Neural progenitor cell (in vitro differentiated cells): ENCODE results near the gene CAB39L. TPM values are rescaled to one million over a fixed set of nuclear protein-coding genes. Genes with fewer than 3 reads are reported as not detected.

Experiments used
- DNase-seq: peaks from one replicate; pipeline ENCODE4 v3.0.0-alpha.2; 2016; ENCODE audit warnings: low spot score
- H2AFZ ChIP-seq: fragments of 200-600 bp; sonication (generic); replicated peaks from 2 replicates; pipeline ENCODE4 v1.6.1; 2016; ENCODE audit warnings: antibody characterized with exemption
- H3F3A ChIP-seq: fragments of 200-600 bp; sonication (generic); 2 replicates; pipeline ENCODE4 v1.6.1; 2016; ENCODE audit warnings: antibody characterized with exemption, low read depth
- H3K27ac ChIP-seq: fragments of 200-600 bp; sonication (generic); 2 replicates; pipeline ENCODE4 v1.5.1; 2016; ENCODE audit warnings: mild to moderate bottlenecking
- H3K27me3 ChIP-seq: fragments of 200-600 bp; sonication (generic); 2 replicates; pipeline ENCODE4 v1.6.1; 2016; ENCODE audit warnings: mild to moderate bottlenecking, moderate library complexity
- H3K36me3 ChIP-seq: fragments of 200-600 bp; sonication (generic); 2 replicates; pipeline ENCODE4 v1.5.1; 2016
- H3K4me1 ChIP-seq: fragments of 200-600 bp; sonication (generic); 2 replicates; pipeline ENCODE4 v1.6.1; 2016; ENCODE audit warnings: mixed run types
- H3K4me2 ChIP-seq: fragments of 200-600 bp; sonication (generic); 2 replicates; pipeline ENCODE4 v1.6.1; 2016
- H3K4me3 ChIP-seq: fragments of 200-600 bp; sonication (generic); 2 replicates; pipeline ENCODE4 v1.5.1; 2016
- H3K79me2 ChIP-seq: fragments of 200-600 bp; sonication (generic); 2 replicates; pipeline ENCODE4 v1.6.1; 2016; ENCODE audit warnings: low read depth
- H3K9ac ChIP-seq: fragments of 200-600 bp; sonication (generic); 2 replicates; pipeline ENCODE4 v1.6.1; 2016
- H3K9me3 ChIP-seq: fragments of 200-600 bp; sonication (generic); 2 replicates; pipeline ENCODE4 v1.5.1; 2016; ENCODE audit warnings: low read depth
- H4K20me1 ChIP-seq: fragments of 200-600 bp; sonication (generic); 2 replicates; pipeline ENCODE4 v1.6.1; 2016; ENCODE audit warnings: low read depth
- H3K27ac Mint-ChIP-seq: 3 replicates; pipeline ENCODE4 v1.8.0; 2021; ENCODE audit warnings: mixed read lengths
- H3K27me3 Mint-ChIP-seq: 2 replicates; pipeline ENCODE4 v1.8.0; 2022; ENCODE audit warnings: low read depth, mild to moderate bottlenecking, inconsistent platforms, moderate library complexity, mixed read lengths; ENCODE audit not compliant: insufficient read depth
- H3K36me3 Mint-ChIP-seq: 3 replicates; pipeline ENCODE4 v1.8.0; 2021; ENCODE audit warnings: mixed read lengths
- H3K4me1 Mint-ChIP-seq: 3 replicates; pipeline ENCODE4 v1.8.0; 2021; ENCODE audit warnings: mixed read lengths
- H3K4me3 Mint-ChIP-seq: 3 replicates; pipeline ENCODE4 v1.8.0; 2021; ENCODE audit warnings: mild to moderate bottlenecking, moderate library complexity, mixed read lengths
- H3K9me3 Mint-ChIP-seq: 3 replicates; pipeline ENCODE4 v1.8.0; 2020; ENCODE audit warnings: mixed read lengths
- EZH2 ChIP-seq: fragments of 200-600 bp; sonication (generic); IDR thresholded peaks from 2 replicates; pipeline ENCODE4 v1.6.1; 2017; ENCODE audit warnings: antibody characterized with exemption, mild to moderate bottlenecking, moderate library complexity
- EZH2phosphoT487 ChIP-seq: fragments of 200-600 bp; sonication (generic); IDR thresholded peaks from 2 replicates; pipeline ENCODE4 v1.6.1; 2017; ENCODE audit warnings: antibody characterized with exemption
- total RNA-seq: library from RNA; depleted of rRNA; stranded (reverse); fragments of >200 nt; gene quantifications from 2 replicates; pipeline ENCODE4 v1.2.3, GENCODE V29; 2015; ENCODE audit warnings: low replicate concordance
- TF ChIP-seq, protein P1 (sequence below): fragments of 200-600 bp; sonication (generic); IDR thresholded peaks from 2 replicates; pipeline ENCODE4 v1.5.1; 2017; ENCODE audit warnings: antibody characterized with exemption, mild to moderate bottlenecking

Gene CAB39L
- total RNA-seq, 1 donor from 2014 or later, result 18.1 TPM

DNA sequence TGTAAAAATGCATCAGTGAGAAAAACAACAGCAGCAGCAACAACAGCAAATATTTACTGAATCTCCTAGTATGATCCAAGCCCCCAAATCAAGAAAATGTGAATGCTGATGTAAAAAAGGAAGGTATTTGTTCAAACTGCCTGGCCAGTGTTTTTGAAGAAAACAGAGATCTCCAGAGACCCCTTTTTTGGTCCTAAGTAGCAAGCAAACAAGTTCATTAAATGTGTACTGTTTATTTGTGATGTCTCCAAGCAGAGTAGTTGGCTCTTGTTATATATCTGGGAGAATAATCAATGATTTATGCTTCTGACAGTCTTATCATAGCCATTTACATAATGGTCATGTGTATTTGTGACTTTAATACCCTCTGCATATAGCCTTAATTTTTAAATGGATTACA lies 145.4 kb downstream of the CAB39L start:
- no peaks in the 10 kb centered on the region for H3K27me3 ChIP-seq
- Mint-ChIP-seq H3K4me1 (peaks cover 28% of the 10 kb centered on the region), H3K27ac (no peak overlapping the region), H3K27me3 (peaks cover 8% of the 10 kb centered on the region), H3K9me3 (no peaks in the 10 kb centered on the region), H3K4me3 (no peak overlapping the region), H3K36me3 (no peaks in the 10 kb centered on the region)
- DNase-seq, result no peak
- H3K27ac ChIP-seq, result no peak overlapping the region
- H2AFZ ChIP-seq, result no peak overlapping the region
- no peaks in the 10 kb centered on the region for H3K36me3 ChIP-seq
- H3K4me3 ChIP-seq, result no peak overlapping the region
- TF ChIP-seq EZH2phosphoT487 (no peak), EZH2 (no peak)
- TF ChIP-seq, protein P1, sequence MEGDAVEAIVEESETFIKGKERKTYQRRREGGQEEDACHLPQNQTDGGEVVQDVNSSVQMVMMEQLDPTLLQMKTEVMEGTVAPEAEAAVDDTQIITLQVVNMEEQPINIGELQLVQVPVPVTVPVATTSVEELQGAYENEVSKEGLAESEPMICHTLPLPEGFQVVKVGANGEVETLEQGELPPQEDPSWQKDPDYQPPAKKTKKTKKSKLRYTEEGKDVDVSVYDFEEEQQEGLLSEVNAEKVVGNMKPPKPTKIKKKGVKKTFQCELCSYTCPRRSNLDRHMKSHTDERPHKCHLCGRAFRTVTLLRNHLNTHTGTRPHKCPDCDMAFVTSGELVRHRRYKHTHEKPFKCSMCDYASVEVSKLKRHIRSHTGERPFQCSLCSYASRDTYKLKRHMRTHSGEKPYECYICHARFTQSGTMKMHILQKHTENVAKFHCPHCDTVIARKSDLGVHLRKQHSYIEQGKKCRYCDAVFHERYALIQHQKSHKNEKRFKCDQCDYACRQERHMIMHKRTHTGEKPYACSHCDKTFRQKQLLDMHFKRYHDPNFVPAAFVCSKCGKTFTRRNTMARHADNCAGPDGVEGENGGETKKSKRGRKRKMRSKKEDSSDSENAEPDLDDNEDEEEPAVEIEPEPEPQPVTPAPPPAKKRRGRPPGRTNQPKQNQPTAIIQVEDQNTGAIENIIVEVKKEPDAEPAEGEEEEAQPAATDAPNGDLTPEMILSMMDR, result no peak
- H3K9ac ChIP-seq, result no peak overlapping the region
- no peaks in the 10 kb centered on the region for H3K79me2 ChIP-seq
- H3K9me3 ChIP-seq, result no peaks in the 10 kb centered on the region
- no peak overlapping the region for H3K4me2 ChIP-seq
- no peaks in the 10 kb centered on the region for H3K4me1 ChIP-seq
- H3F3A ChIP-seq, result no peaks in the 10 kb centered on the region
- no peaks in the 10 kb centered on the region for H4K20me1 ChIP-seq

DNA sequence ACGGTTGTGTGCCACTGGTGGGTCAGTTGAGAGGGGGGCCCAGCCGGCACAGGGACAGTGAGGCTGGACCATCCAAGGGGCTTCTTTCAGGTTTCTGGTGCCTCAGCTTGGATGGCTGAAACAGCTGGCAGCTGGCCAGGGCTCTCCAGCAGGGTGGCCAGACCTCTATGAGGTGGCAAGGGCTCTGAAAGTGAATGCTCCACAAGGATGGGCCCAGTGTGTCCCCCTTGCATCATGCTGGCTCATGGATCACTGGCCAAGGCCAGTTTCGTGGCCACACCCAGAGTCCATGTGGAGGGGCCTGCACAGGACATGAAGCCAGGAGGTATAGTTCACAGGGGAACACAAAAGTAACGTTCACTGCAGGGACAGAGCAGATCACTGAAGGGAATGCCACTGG lies 146.5 kb downstream of the CAB39L start:
- Mint-ChIP-seq H3K4me1 (peaks cover 22% of the 10 kb centered on the region), H3K9me3 (no peaks in the 10 kb centered on the region), H3K27ac (no peak overlapping the region)

DNA sequence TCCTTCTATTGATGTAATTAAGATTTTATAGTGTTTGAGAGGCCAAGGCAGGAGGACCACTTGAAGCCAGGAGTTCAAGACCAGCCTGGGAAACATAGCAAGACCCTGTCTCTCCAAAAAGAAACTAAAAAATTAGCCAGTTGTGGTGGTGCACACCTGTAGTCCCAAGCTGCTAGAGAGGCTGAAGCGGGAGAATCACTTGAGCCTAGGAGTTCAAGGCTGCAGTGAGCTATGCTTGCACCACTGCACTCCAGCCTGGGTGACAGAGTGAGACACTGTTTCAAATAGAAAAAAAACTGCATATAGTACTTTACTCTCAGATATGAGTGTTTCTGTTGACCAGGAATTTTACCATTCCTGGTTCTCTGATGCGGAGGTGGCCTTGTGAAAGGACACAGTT lies 147.2 kb downstream of the CAB39L start:
- no peaks in the 10 kb centered on the region for H3K9me3 ChIP-seq
- H3K4me1 Mint-ChIP-seq, result peaks cover 17% of the 10 kb centered on the region
- H3K36me3 Mint-ChIP-seq, result peaks cover 3% of the 10 kb centered on the region
- no peak for DNase-seq
- no peaks in the 10 kb centered on the region for H3K79me2 ChIP-seq
- H3K4me3 Mint-ChIP-seq, result no peak overlapping the region
- H3K9me3 Mint-ChIP-seq, result no peaks in the 10 kb centered on the region
- H3K27ac ChIP-seq, result no peak overlapping the region
- H3K36me3 ChIP-seq, result no peaks in the 10 kb centered on the region
- TF ChIP-seq, protein P1, result no peak
- TF ChIP-seq EZH2phosphoT487, result no peak
- no peak for TF ChIP-seq EZH2
- no peak overlapping the region for H3K4me2 ChIP-seq
- H2AFZ ChIP-seq, result no peak overlapping the region
- H4K20me1 ChIP-seq, result no peaks in the 10 kb centered on the region
- H3K27ac Mint-ChIP-seq, result no peak overlapping the region
- H3K27me3 ChIP-seq, result no peaks in the 10 kb centered on the region
- no peaks in the 10 kb centered on the region for H3K4me1 ChIP-seq
- H3K27me3 Mint-ChIP-seq, result no peaks in the 10 kb centered on the region
- H3F3A ChIP-seq, result no peaks in the 10 kb centered on the region
- no peak overlapping the region for H3K4me3 ChIP-seq
- no peak overlapping the region for H3K9ac ChIP-seq

More for the DNA sequence above, 146.5 kb downstream of the CAB39L start:
- Mint-ChIP-seq H3K27me3 (peaks cover 2% of the 10 kb centered on the region), H3K36me3 (peaks cover 3% of the 10 kb centered on the region), H3K4me3 (no peak overlapping the region)
- H2AFZ ChIP-seq, result no peak overlapping the region
- H4K20me1 ChIP-seq, result no peaks in the 10 kb centered on the region
- H3K27ac ChIP-seq, result no peak overlapping the region
- no peak overlapping the region for H3K9ac ChIP-seq
- TF ChIP-seq, protein P1, result no peak
- TF ChIP-seq EZH2 (no peak), EZH2phosphoT487 (no peak)
- H3K4me1 ChIP-seq, result no peaks in the 10 kb centered on the region
- H3F3A ChIP-seq, result no peaks in the 10 kb centered on the region
- H3K27me3 ChIP-seq, result no peaks in the 10 kb centered on the region
- H3K4me3 ChIP-seq, result no peak overlapping the region
- no peaks in the 10 kb centered on the region for H3K79me2 ChIP-seq
- DNase-seq, result no peak
- no peaks in the 10 kb centered on the region for H3K9me3 ChIP-seq
- H3K36me3 ChIP-seq, result no peaks in the 10 kb centered on the region
- no peak overlapping the region for H3K4me2 ChIP-seq
